Hematopoietic multipotent progenitor cell treated with erythropoietin and hydrocortisone succinate and interleukin-3 and kit ligand, for 17 days (in vitro differentiated cells): Measurements from ENCODE around the gene NPAS4.
"Not testable (repeated sequence)": the region's sequence is repeated elsewhere in the genome, so short reads cannot be mapped to it uniquely, and the experiment has no call there.

Source experiments
- DNase-seq: peaks from one replicate; pipeline ENCODE4 v3.0.0-alpha.2; 2015; ENCODE audit warnings: low spot score

NPAS4 gene

DNA sequence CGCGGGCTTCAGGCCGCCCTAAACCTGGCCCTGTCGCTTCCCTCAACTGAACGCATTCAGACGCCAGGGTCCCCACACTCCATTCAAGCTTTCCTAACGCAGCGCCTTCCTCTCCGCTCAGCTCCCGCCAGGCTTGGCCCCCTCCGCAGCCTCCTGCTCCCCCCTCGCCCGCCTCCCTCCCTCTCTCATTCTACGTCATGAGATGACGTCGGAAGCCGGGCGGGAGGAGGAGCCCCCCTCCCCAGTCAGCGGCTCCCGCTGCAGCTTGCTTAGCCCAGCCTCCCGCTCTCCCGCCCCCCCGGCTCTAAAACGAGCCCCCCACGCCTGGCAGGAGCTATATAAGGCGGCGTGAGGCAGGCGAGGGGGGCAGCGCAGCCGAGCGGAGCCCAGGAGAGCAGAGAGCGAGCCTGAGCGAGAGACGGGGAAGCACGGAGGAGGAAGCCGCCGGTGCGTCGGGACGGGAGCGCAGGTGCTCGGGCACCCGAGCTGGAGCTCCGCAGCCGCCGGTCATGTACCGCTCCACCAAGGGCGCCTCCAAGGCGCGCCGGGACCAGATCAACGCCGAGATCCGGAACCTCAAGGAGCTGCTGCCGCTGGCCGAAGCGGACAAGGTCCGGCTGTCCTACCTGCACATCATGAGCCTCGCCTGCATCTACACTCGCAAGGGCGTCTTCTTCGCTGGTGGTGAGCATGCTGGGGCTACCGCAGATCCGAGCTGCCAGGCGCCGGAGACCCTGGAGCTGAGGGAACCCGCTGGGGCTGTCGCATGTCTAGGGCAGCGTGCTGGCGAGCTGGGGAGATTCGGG, at the start of gene NPAS4:
Gene NPAS4 (plus strand): TSS at position 365 of the 806 bp plus-strand sequence. CDS start 145 bp downstream, at position 510.
- DNase-seq, result no peak

DNA sequence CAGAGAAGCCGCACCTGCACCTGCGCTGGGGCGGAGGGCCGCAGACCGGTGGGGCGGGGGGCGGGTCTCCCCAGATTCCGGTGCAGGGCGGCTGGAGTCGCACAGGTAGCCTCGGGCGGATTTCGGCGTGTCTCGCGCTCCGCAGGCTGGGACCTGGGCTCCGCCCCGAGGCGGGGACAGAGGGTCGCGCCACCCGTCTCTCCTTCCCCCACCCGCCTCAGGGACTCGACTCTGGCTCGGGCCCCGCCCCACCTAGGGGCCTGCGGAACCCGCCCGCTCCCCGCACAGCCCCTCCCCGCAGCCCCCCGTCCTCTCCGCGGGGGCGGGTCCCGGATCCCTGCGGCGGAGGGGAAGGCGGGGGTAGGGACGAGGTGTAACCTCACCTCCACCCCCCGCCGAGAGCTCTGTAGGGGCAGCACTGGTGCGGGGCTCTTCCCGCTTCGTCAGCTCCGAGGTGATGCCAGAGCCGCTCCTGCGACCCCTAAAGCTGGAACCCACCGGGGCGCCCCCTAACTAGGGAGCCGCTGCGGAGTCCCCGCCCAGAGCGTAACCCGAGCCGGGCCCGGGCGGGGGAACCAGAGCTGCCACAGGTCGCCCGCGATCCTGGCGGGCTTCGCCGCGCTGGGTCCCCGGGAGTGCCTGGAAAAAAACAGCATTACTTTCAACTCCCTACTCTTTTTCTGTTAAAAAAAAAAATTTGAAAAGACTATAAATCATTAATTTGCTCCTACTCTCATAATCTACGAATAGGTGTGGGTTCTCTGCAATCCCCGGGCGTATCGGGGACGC, 49.0 kb upstream of the NPAS4 start, which contains the start of gene SLC29A2:
Gene SLC29A2 (minus strand): TSS at position 134 of the 789 bp plus-strand sequence. CDS start 169 bp downstream, outside the sequence.
- no peak for DNase-seq

DNA sequence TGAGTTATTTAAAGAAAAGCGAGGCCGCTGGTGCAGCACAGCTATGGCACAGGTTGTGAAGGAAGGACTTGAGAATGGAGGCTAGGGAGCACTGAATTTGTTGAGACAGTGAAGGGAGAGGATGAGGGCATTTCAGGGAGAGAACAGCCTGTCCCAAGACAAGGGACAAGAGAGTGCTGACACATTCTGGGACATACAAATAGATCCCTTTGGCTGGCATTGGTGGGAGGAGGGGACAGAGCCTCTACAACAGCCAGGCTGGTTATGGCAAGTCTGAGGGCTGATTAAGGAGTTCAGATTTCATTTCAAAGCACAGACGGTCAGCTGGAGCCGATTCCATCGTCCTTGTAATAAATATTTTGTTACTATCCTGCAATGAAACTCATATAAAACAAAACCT, 47.6 kb upstream of the NPAS4 start:
- no peak for DNase-seq

DNA sequence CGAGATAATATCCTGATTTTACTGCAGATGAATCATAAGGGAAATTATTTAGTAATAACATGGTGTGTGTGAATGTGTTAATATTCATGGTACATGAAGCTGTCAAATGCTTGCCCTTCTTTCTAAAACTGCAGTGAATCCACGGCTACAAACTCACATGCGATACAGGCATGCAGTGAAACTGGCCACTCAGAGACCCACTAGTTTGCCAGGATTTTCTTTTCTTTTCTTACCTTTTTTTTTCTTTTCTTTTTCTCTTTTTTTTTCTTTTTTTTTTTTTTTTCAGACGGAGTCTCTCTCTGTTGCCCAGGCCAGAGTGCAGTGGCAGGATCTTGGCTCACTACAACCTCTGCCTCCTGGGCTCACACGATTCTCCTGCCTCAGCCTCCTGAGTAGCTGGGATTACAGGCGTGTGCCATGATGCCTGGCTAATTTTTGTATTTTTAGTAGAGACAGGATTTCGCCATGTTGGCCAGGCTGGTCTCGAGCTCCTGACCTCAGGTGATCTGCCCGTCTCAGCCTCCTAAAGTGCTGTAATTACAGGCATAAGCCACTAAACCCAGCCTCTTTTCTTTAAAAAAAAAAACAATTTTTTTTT, 47.0 kb upstream of the NPAS4 start:
- DNase-seq, result not testable (repeated sequence)

DNA sequence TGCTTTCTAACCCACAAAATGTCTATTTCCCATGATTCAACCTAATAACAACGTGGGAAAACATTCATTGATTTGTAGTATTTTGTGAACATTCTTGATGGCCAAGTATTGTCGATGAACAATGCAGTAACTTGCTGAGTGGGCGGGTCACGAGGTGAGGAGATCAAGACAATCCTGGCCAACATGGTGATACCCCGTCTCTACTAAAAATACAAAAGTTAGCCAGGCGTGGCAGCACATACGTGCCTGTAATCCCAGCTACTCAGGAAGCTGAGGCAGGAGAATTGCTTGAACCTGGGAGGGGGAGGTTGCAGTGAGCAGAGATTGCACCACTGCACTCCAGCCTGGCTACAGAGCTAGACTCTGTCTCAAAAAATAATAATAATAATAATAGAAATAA, 40.6 kb upstream of the NPAS4 start:
- not testable (repeated sequence) for DNase-seq

DNA sequence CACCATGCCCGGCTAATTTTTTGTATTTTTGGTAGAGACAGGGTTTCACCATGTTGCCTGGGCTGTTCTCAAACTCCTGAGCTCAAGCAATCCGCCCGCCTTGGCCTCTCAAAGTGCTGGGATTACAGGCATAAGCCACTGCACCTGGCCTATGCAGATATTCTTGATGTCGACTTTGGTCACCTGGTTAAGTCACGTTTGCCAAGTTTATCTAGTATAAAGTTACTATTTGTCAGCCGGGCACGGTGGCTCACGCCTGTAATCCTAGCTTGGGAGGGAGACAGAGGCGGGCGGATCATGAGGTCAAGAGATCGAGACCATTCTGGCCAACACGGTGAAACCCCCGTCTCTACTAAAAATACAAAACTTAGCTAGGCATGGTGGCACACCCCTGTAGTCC, 36.5 kb upstream of the NPAS4 start:
- DNase-seq, result not testable (repeated sequence)

DNA sequence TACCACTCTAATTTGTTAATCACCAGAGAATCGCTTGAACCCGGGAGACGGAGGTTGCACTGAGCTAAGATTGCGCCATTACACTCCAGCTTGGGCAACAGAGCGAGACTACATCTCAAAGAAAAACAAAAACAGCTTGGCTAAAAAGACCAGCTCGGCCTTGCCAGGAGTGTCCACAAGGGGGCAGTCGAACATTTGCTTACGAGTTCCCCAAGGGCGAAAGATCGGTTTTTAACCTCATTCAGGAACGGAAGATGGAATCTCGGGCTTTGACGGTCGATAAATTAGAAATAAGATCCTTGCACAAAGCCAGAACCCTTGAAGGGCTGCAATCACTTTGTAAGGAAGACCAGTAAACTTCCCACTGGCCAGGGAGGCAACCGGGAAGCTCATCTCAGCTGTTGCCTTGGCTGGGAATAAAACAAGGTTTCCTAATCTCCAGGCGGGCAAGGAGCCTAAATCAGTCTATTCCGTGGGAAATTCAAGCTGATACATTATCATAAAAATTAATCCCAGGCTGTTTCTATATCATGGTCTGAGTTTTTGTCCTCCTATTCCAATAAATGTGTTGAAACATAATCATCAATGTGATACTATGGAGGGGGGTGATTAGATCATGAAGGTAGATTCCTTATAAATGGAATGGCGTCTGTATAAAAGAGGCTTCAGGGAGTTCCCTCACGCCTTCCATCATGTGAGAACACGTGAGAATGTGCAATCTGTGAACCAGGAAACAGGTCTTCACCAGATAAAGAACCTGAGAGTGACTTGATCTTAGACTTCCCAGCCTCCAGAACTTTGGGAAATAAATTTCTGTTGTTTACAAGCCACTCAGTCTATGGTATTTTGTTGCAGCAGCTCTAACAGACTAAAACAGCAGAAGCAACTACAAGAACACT, 34.4 kb upstream of the NPAS4 start:
- peak; percentile 88 for DNase-seq

DNA sequence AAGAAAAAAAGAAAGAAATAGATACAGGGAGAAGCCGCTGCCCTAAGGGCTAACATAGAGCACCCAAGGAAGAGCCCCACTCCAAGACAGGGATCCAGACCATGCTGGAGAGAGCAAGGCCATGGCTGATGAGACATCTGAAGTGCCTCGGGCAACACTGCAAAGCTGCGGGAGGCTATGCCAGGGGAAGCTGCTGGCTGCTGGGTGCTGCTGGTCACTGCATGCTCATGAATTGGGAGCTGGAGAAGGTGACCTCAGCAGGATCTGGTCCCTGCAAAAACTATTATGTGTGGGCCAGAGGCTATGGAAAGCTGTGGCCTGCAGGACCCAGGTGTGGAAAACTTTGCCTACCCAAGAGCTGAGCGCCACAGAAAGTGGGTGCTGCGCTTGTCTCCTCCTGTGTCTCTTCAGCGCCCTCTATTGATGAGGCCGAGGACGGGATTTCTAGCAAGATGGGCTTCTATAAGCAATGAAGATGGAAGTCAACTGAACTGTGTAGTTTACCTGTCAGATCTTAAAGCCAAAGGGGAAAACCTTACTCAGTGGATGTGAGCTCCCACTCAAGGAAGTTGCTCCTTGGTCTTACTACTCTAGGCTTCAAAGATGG, 32.0 kb upstream of the NPAS4 start:
- DNase-seq, result peak; percentile 70

DNA sequence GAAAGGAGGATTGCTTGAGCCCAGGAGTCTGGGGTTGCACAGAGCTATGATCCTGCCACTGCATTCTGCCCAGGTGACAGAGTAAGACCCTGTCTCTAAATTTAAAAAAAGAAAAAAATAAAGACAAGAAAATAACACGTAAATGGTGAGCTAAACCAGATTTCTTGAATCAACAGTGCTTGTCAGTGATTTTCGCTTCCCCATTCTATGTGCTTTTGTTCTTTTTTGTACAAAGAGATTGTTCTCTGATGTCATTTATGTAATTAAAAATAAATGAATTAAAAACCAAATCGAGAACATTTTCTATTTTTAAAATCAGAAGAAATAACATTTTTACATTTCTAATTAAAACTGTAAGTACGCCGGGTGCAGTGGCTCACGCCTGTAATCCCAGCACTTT, 29.5 kb upstream of the NPAS4 start:
- DNase-seq, result no peak

DNA sequence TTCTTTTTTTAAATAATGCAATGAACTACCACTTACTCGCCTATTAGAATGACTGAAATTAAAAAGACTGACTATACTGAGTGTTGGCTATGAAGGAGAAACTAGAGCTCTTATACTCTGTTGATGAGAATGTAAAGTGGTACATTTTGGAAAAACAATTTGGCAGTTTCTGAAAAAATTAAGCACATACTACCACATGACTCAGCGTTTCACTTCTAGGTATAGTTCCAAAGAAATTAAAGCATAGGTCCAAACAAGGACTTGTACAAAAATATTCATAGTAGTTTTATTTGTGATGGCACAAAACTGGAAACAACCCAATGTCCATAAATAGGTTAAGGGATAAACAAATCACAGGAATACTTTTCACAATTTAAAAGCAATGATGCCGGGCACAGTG, 26.9 kb upstream of the NPAS4 start:
- no peak for DNase-seq

DNA sequence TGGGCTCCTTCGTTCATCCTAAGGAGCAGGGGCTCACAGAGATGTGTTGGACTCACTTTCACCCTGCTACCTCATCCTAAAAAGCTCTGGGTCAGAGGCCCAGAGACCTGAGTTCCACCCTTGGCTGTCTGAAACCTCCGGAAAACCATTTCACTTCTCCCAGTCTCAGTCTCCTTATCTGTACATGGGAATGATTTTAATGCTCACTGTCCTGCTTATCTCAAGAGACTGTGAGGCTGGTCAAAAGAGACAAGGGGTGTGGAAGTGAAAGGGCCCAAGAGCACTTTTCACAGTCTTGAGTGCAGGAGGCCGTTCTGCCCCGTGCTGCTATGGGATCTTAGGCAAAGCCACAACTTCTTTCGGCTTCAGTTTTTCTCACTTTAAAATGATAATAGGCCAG, 13.2 kb upstream of the NPAS4 start:
- no peak for DNase-seq

DNA sequence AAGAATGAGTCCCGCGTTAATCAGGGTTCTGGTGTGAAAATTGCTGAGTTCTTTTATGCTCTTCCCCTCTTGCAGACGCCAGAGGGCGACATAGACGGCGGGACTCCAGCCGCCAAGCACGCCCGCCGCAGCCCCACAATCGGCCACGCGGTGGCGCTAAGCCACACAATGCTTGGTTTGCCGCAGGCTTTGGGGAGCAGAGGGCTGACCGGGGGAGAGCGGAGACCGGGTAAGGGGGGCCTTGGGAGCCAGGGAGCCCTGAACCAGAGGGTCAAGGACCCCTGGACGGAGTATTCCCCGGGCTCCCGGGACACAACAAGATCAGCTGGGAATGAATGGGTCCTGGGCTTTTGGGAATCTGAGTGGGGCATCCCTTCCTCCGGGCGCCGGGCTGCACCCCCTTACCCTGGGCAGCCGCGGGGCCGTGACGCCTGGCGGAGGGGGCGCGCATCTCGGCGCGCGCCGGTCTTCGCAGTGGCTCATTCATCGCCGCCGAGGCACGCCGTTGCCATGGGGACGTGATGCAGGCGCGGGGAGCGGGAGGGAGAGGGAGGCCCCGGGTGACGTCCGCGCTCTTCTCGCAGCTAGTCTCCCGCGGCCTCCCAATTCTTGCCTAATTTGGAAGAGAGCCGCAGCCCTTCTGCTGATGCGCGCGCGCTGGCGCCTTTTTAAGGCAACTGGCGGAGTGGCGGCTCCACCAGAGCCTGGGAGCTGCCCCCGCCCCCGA, 12.2 kb upstream of the NPAS4 start:
- DNase-seq, result peak; percentile 92

DNA sequence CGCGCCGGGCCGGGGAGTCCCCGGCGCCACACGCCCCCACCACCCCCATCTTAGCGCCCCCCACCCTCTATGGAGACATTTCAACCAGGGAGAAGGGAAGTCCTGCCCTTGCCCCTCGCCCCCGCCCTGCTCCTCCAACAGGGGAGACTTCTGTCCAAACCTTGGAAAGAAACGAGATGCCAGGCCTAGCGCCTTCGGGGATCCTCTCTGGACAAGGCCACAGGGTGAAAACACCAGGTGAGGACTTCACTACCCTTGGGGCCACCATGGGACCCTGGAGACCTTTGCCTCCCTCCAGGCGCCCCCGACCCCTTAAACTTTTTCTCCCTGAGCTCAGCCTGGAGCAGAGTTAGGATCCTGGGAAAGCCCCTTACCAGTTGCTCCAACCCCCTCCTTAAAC, 11.6 kb upstream of the NPAS4 start:
- no peak for DNase-seq

DNA sequence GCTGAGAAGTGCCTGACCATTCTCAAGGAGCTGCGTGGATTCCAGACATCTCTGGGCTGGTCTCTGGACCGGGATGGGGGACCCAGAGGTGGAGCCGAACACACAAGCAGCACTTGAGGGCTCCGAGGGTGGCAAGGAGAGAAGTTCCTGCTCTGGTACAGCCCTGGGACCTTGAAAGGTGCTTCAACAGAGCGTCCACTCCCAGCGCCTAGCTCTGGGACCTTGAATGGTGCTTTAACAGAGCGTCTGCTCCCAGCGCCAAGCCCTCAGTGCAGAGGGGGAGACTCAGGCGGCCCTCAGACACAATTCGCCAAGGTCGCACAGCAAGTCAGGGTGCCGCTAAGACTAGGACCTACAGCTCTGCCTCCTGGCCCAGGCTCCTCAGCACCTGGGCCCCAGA, 10.6 kb upstream of the NPAS4 start:
- DNase-seq, result no peak

DNA sequence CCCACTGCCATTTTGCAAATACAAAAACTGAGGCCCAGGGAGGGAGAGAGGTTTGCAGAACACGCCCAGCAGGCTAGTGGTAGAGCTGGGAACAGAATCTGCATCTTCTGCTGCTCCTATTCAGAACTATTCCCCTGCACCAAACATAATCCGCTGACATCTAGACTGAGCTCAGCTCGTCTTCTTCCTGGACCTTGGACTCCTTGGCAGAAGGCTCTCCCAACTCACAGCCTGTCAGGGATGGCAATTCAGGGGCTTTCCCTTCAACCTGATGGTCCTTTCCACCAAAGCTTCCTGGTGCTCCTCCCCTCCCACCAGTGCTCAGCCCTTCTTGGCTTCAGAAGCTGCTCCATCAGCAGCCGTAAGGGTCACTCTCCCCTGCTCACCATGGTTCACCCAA, 9.5 kb upstream of the NPAS4 start:
- DNase-seq, result no peak

DNA sequence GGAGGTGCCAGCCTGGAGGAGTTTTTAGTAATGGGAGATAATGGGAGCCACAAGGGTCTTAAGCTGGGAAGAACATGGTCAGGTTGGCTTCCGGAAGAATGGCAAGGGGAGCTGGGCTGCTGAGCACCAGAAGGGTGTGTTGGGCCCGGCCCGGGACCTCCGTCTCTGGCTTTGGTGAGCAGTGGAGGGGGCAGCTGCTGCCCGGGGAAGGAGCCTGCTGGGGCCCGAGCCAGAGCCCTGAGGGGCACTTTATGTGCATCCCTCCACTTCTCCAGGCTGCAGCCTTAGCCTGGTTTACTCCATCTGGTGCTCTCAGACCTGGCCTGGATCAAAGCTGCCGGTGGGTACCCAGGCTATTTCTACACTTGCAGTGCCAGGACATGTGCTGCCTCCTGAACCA, 8.7 kb upstream of the NPAS4 start:
- no peak for DNase-seq

DNA sequence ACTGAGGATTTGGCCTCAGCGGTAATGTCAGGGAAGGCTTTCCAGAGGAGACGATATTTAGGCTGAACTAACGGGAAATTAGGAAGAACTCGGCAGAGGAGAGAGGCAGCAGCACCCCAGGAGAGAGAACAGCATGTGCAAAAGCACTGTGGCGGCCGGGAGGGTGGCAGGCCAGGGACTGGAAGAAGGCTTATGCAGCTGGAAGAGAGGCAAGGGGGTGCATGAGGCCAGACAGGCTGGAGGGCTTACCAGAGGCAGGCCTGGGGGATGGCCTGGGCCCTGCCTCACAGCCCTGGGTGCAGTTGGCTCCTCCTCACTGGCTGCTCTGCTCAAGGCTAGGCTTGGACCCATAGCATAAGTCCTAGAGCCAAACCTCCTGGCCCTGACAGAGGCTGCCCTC, 7.7 kb upstream of the NPAS4 start:
- DNase-seq, result no peak

DNA sequence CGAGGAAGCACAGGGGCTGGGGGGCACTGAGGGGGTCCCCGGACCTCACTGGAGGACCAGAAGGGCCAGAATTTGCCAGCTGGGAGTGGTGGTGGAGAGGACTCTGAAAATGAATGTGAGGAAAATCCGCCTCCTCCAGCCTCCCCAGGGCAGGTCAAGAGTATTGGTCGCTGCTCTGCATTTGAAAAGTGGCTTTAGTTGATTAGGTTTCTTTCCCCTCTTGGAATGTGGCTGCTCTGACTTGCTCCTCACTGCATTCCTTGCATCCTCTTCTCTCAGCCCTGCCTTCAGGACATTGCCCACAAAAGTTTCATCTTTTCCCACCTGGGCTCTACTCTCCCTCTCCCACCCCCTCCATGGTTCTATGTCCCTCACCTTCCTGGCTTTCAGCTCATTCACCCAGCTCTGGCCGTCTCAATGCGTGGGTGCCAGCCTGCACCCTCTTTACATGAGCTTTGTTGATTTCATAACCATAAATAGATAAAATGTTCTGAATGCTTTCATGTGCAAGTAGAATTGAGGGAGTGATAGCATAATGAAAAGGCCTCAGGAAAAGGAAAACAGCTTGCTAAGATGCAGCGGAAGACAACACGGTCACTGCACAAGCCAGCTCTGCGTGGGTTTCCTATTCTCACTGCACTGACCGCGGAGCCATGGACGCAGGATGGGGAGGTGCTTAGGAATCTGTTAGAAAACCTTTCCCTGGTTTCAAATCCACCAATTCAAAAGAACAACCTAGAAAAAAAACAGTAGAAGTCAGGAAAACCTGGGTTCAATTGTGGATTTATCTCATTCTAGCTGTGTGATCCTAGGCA, 6.5 kb upstream of the NPAS4 start:
- DNase-seq, result no peak

DNA sequence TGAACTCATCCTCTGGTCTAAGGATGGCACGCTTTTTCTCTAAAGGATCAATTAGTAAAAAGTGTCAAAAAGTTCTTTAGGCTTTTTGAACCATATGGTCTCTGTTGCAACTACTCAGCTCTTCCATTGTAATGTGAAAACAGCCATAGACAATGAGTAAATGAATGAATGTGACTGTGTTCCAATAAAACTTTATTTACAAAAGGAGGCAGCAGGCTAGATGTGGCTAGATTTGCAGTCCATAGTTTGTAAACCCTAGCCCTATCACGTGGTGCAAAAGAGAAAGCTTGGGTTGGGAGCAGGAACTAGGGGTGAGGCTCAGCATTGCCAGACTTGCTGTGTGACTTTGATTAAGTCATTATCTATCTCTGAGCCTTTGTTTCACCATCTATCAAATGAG, 5.4 kb upstream of the NPAS4 start:
- DNase-seq, result no peak

DNA sequence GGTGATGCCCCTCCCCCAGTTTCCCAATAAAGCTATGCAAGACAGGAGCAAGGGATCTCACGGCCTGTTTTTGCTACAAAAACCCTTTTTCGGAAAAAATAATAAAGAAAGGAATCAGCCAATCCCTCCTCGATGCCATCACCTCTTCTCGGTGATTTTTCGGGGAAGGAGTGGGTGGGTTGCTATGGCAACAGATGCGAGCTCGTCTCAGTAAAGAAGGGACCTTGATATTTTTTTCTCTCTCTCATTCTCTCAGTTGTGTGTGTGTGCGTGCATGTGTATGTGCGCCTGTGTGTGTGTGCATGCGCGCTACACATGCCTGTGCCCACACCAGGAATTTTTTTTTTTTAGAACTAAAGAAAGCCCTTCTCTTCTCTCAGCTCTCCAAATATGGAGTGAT, 3.8 kb upstream of the NPAS4 start:
- DNase-seq, result no peak
